H9 (cell line): ENCODE measurements around the gene PCDH10. TPM values are rescaled to one million over a fixed set of nuclear protein-coding genes. Genes with fewer than 3 reads are reported as not detected.

ENCODE experiments used
- DNase-seq: peaks from one replicate; pipeline ENCODE4 v3.0.0-alpha.2; 2017
- H2AFZ ChIP-seq: one replicate; pipeline ENCODE4 v1.6.1; 2013; ENCODE audit warnings: mild to moderate bottlenecking, low read length, control low read depth, moderate library complexity
- H2AK5ac ChIP-seq: 2 replicates; pipeline ENCODE4 v1.6.1; 2013; ENCODE audit warnings: low read length, control low read depth, mixed read lengths; ENCODE audit not compliant: insufficient read length
- H2BK120ac ChIP-seq: one replicate; pipeline ENCODE4 v1.6.1; 2013; ENCODE audit warnings: low read depth, mild to moderate bottlenecking, low read length, control low read depth, inconsistent platforms; ENCODE audit not compliant: poor library complexity, severe bottlenecking
- H2BK12ac ChIP-seq: 2 replicates; pipeline ENCODE4 v1.6.1; 2013; ENCODE audit warnings: low read length, control low read depth, mixed read lengths, low read depth; ENCODE audit not compliant: insufficient read length
- H2BK15ac ChIP-seq: 2 replicates; pipeline ENCODE4 v1.6.1; 2013; ENCODE audit warnings: low read depth, low read length, control low read depth
- H2BK20ac ChIP-seq: one replicate; pipeline ENCODE4 v1.6.1; 2013; ENCODE audit warnings: low read depth, mild to moderate bottlenecking, low read length, control low read depth, inconsistent platforms; ENCODE audit not compliant: poor library complexity, severe bottlenecking
- H2BK5ac ChIP-seq: 2 replicates; pipeline ENCODE4 v1.6.1; 2013; ENCODE audit warnings: low read length, control low read depth, mixed read lengths; ENCODE audit not compliant: insufficient read length
- H3K14ac ChIP-seq: 2 replicates; pipeline ENCODE4 v1.6.1; 2013; ENCODE audit warnings: low read length, control low read depth; ENCODE audit not compliant: insufficient read depth
- H3K18ac ChIP-seq: 2 replicates; pipeline ENCODE4 v1.6.1; 2013; ENCODE audit warnings: low read depth, mild to moderate bottlenecking, mixed read lengths, low read length, control low read depth; ENCODE audit not compliant: insufficient read length
- H3K23ac ChIP-seq: 2 replicates; pipeline ENCODE4 v1.6.1; 2013; ENCODE audit warnings: low read length, control low read depth, mixed read lengths, low read depth; ENCODE audit not compliant: insufficient read length
- H3K23me2 ChIP-seq: 2 replicates; pipeline ENCODE4 v1.6.1; 2013; ENCODE audit warnings: low read depth, mild to moderate bottlenecking, mixed read lengths, low read length, control low read depth; ENCODE audit not compliant: insufficient read length, poor library complexity, severe bottlenecking
- H3K27ac ChIP-seq: 2 replicates; pipeline ENCODE4 v1.5.1; 2013; ENCODE audit warnings: low read length, control low read depth, mixed read lengths, low read depth; ENCODE audit not compliant: insufficient read length
- H3K27me3 ChIP-seq: 2 replicates; pipeline ENCODE4 v1.6.1; 2013; ENCODE audit warnings: low read length, control low read depth, inconsistent platforms; ENCODE audit not compliant: insufficient read depth
- H3K4ac ChIP-seq: 2 replicates; pipeline ENCODE4 v1.6.1; 2013; ENCODE audit warnings: low read depth, mild to moderate bottlenecking, control low read depth, inconsistent platforms, low read length, moderate library complexity
- H3K4me1 ChIP-seq: 2 replicates; pipeline ENCODE4 v1.6.1; 2013; ENCODE audit warnings: low read length, control low read depth, inconsistent platforms; ENCODE audit not compliant: insufficient read depth
- H3K4me2 ChIP-seq: 2 replicates; pipeline ENCODE4 v1.6.1; 2013; ENCODE audit warnings: low read length, control low read depth, mixed read lengths; ENCODE audit not compliant: insufficient read length, insufficient read depth
- H3K56ac ChIP-seq: 2 replicates; pipeline ENCODE4 v1.6.1; 2013; ENCODE audit warnings: low read depth, mild to moderate bottlenecking, mixed read lengths, low read length, control low read depth; ENCODE audit not compliant: insufficient read length
- H3K79me1 ChIP-seq: 2 replicates; pipeline ENCODE4 v1.6.1; 2013; ENCODE audit warnings: low read depth, mild to moderate bottlenecking, moderate library complexity, low read length, control low read depth, inconsistent platforms; ENCODE audit not compliant: insufficient read depth, poor library complexity, severe bottlenecking
- H3K79me2 ChIP-seq: 2 replicates; pipeline ENCODE4 v1.6.1; 2013; ENCODE audit warnings: low read length, control low read depth, inconsistent platforms; ENCODE audit not compliant: insufficient read depth
- H3K9ac ChIP-seq: 2 replicates; pipeline ENCODE4 v1.6.1; 2013; ENCODE audit warnings: low read length, control low read depth, mixed read lengths; ENCODE audit not compliant: insufficient read length; ENCODE audit errors: extremely low read depth
- H3K9me3 ChIP-seq: one replicate; pipeline ENCODE4 v1.6.1; 2013; ENCODE audit warnings: low read depth, low read length, inconsistent platforms; ENCODE audit not compliant: control insufficient read depth
- H3T11ph ChIP-seq: one replicate; pipeline ENCODE4 v1.6.1; 2013; ENCODE audit warnings: mild to moderate bottlenecking, low read length, control low read depth, inconsistent platforms
- H4K20me1 ChIP-seq: one replicate; pipeline ENCODE4 v1.6.1; 2013; ENCODE audit not compliant: control insufficient read depth, insufficient read length, insufficient read depth
- H4K5ac ChIP-seq: 2 replicates; pipeline ENCODE4 v1.6.1; 2013; ENCODE audit warnings: low read depth, mild to moderate bottlenecking, mixed read lengths, low read length, control low read depth; ENCODE audit not compliant: insufficient read length
- H4K8ac ChIP-seq: replicated peaks from 2 replicates; pipeline ENCODE4 v1.6.1; 2013; ENCODE audit warnings: low read length, control low read depth, mixed read lengths, low read depth; ENCODE audit not compliant: insufficient read length
- H4K91ac ChIP-seq: 2 replicates; pipeline ENCODE4 v1.6.1; 2013; ENCODE audit warnings: low read depth, mild to moderate bottlenecking, moderate library complexity, mixed read lengths, low read length, control low read depth; ENCODE audit not compliant: insufficient read length
- H3K27ac Mint-ChIP-seq, 3 experiments: 2 replicates in 2 of 3; 3 replicates in 1 of 3; pipeline ENCODE4 v1.8.0; 2020 to 2021; ENCODE audit warnings: mixed read lengths in 3 of 3, mild to moderate bottlenecking in 1 of 3, moderate library complexity in 1 of 3
- H3K27me3 Mint-ChIP-seq: 2 replicates; pipeline ENCODE4 v1.8.0; 2021; ENCODE audit warnings: low read depth, mild to moderate bottlenecking, moderate library complexity, mixed read lengths
- H3K36me3 Mint-ChIP-seq, 3 experiments: 2 replicates in 2 of 3; 3 replicates in 1 of 3; pipeline ENCODE4 v1.8.0; 2020 to 2021; ENCODE audit warnings: low read depth in 3 of 3, mixed read lengths in 3 of 3; ENCODE audit not compliant: insufficient read depth in 1 of 3
- H3K4me1 Mint-ChIP-seq, 2 experiments: 2 replicates each; pipeline ENCODE4 v1.8.0; 2020; ENCODE audit warnings: mixed read lengths in 2 of 2
- H3K4me3 Mint-ChIP-seq, 2 experiments: 2 replicates in 1 of 2; 3 replicates in 1 of 2; pipeline ENCODE4 v1.8.0; 2020 to 2021; ENCODE audit warnings: mild to moderate bottlenecking in 2 of 2, mixed read lengths in 2 of 2, moderate library complexity in 1 of 2
- H3K9me3 Mint-ChIP-seq, 2 experiments: 2 replicates in 1 of 2; 3 replicates in 1 of 2; pipeline ENCODE4 v1.8.0; 2020; ENCODE audit warnings: mild to moderate bottlenecking in 2 of 2, mixed read lengths in 2 of 2, moderate library complexity in 1 of 2
- WGBS: extraction: QIAGEN DNeasy Blood & Tissue Kit; methylation state at CpG from one replicate; pipeline ENCODE4 v1.1.7; 2013; ENCODE audit warnings: missing lambda C conversion rate, low lambda C conversion rate, mixed read lengths; ENCODE audit not compliant: insufficient read length; ENCODE audit errors: extremely low coverage; 5-methylcytosine and 5-hydroxymethylcytosine counted together
- total RNA-seq: library from RNA; stranded (reverse); gene quantifications from 2 replicates; pipeline ENCODE4 v1.2.1, GENCODE V29; 2021
- TF ChIP-seq, protein P1 (sequence below): fragments of 200-600 bp; sonication (generic); conservative IDR thresholded peaks from 3 replicates; pipeline ENCODE4 v1.8.0; 2021; ENCODE audit warnings: antibody characterized with exemption, mild to moderate bottlenecking

PCDH10 gene
- total RNA-seq, 1 experiment from 2014 or later = 8.1 TPM

DNA sequence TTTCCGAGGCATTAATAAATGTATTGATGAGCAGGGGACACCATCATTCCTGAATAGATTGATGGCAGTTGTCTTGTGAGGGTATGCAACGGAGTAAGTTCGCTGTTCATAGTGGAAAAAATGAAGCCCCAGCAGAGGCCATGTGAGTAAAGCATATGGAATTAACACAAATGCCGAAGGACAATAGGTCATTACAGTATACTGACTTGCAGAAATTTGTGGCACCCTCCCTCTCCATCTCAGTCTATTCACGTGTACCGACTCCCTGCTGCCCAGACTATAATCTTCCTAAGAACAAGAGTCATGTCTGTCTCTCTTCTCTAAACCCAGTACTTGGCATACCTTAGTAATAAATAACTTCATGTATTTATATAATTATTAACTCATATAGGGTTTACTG, 47.1 kb upstream of the PCDH10 start:
- Histone ChIP-seq H3T11ph (no peak overlapping the region), H3K79me1 (no peaks in the 10 kb centered on the region), H2BK20ac (no peak overlapping the region), H3K4me1 (no peaks in the 10 kb centered on the region), H3K14ac (no peak overlapping the region), H3K9me3 (no peaks in the 10 kb centered on the region), H3K27ac (no peak overlapping the region), H2AK5ac (no peak overlapping the region), H3K4ac (no peak overlapping the region), H3K18ac (no peak overlapping the region), H3K23ac (no peak overlapping the region), H2BK12ac (no peak overlapping the region), H4K20me1 (no peaks in the 10 kb centered on the region), H2BK15ac (no peak overlapping the region), H3K56ac (no peak overlapping the region), H4K91ac (no peak overlapping the region), H3K9ac (no peak overlapping the region), H2BK120ac (no peak overlapping the region), H3K79me2 (no peaks in the 10 kb centered on the region), H4K5ac (no peak overlapping the region), H2BK5ac (no peak overlapping the region), H3K4me2 (no peak overlapping the region), H3K27me3 (no peaks in the 10 kb centered on the region), H2AFZ (no peak overlapping the region), H3K23me2 (no peaks in the 10 kb centered on the region), H4K8ac (no peak overlapping the region)
- peaks cover 0 to 12% (median 8%) of the 10 kb centered on the region in 3 experiments; a peak in 4 of 7 replicates for H3K36me3 Mint-ChIP-seq
- H3K4me3 Mint-ChIP-seq = no peak overlapping the region
- peaks cover 0 to 9% of the 10 kb centered on the region in 2 experiments; a peak in 2 of 5 replicates for H3K9me3 Mint-ChIP-seq
- WGBS = no CpG with 5 or more reads among the region's 6 CpGs
- no peak for DNase-seq
- TF ChIP-seq, protein P1, sequence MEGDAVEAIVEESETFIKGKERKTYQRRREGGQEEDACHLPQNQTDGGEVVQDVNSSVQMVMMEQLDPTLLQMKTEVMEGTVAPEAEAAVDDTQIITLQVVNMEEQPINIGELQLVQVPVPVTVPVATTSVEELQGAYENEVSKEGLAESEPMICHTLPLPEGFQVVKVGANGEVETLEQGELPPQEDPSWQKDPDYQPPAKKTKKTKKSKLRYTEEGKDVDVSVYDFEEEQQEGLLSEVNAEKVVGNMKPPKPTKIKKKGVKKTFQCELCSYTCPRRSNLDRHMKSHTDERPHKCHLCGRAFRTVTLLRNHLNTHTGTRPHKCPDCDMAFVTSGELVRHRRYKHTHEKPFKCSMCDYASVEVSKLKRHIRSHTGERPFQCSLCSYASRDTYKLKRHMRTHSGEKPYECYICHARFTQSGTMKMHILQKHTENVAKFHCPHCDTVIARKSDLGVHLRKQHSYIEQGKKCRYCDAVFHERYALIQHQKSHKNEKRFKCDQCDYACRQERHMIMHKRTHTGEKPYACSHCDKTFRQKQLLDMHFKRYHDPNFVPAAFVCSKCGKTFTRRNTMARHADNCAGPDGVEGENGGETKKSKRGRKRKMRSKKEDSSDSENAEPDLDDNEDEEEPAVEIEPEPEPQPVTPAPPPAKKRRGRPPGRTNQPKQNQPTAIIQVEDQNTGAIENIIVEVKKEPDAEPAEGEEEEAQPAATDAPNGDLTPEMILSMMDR = no peak
- no peak overlapping the region for H3K27ac Mint-ChIP-seq
- H3K4me1 Mint-ChIP-seq = peaks cover 16 to 17% of the 10 kb centered on the region in 2 experiments
- no peaks in the 10 kb centered on the region for H3K27me3 Mint-ChIP-seq
